Measurements from ENCODE around the gene DENR.

GRCh38 chr12:122795807-122796206, 43.2 kb downstream of the DENR start:
- no peak for TF ChIP-seq POLR2A (IDR thresholded peaks at IDR 0.05; ENCODE audit: low read depth, low read length)
- TF ChIP-seq POLR2AphosphoS5 (IDR thresholded peaks at IDR 0.05; ENCODE audit: low read depth, low read length), result no peak

Data from GM12892 (cell line).